Central memory CD4-positive, alpha-beta T cell (primary cell): ENCODE measurements around the gene MKI67.
A peak's percentile ranks its signal among the peaks of the same experiment; 100 is the strongest.

Source experiments
- DNase-seq: peaks from one replicate; pipeline ENCODE4 v3.0.0; 2022

The MKI67 gene

GRCh38 chr10:128047991-128048818 lies 78.0 kb downstream of the MKI67 start:
- DNase-seq, result peak; percentile 36

DNA sequence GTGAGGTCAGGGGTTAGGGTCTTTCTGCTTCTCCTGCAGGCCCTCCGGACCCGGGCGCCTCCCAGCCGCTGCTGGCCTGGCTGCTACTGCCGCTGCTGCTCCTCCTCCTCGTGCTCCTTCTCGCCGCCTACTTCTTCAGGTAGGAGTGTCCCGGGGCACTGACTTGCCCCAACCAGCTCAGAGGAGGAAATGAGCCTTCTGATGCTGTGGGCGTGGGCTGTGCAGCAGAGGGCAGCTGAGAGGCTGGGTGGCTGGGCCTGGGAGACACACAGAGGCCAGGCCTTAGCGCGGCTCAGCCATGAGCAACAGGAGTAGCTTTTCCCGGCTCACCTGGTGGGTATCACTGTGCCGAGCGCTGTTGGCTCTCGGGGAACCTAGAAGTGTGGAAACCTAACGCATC lies 78.9 kb downstream of the MKI67 start:
- peak; percentile 83 for DNase-seq

GRCh38 chr10:128046953-128047290 lies 79.3 kb downstream of the MKI67 start:
- DNase-seq, result no peak
